ENCODE results near the gene EEF1AKMT3.
"Not testable (repeated sequence)": the region's sequence is repeated elsewhere in the genome, so short reads cannot be mapped to it uniquely, and the experiment has no call there.

Gene EEF1AKMT3

GRCh38 chr12:57766464-57767304 is 5.7 kb upstream of the EEF1AKMT3 start, which contains the start of gene CYP27B1:
CYP27B1 (minus strand) TSS chr12:57767078; CDS start chr12:57767041, 37 bp downstream.
- DNase-seq: peak; percentile 27

DNA sequence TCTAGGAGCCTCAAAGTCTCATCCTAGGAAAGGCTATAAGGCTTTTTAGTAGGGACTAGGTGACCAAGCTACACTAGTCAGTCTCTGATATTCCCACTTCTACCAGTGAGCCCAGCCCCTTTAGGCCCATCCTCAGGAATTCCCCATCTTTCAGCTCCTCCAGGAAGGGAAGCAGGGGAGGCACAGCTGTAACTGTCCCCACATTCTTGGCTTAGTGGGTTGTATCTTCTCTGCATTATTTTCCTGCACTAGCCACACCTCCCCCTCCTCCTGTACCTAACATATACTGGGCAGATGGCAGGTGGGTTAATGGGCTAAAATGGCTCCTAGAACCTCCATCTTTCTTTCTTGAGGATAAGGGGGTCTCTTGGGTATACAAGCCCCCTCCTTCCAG is 5.1 kb upstream of the EEF1AKMT3 start:
- DNase-seq: no peak

DNA sequence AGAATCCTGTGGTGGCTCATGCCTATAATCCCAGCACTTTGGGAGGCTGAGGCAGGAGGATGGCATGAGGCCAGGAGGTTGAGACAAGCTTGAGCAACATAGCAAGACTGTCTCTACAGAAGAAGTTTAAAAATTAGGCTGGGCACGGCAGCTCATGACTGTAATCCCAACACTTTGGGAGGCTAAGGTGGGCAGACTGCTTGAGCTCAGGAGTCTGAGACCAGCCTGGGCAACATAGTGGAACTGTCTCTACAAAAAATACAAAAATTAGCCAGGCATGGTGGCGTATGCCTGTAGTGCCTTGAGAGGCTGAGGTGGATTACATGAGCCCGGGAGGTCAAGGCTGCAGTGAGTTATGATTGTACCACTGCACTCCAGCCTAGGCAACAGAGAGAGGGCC is 4.5 kb upstream of the EEF1AKMT3 start:
- DNase-seq: no peak

DNA sequence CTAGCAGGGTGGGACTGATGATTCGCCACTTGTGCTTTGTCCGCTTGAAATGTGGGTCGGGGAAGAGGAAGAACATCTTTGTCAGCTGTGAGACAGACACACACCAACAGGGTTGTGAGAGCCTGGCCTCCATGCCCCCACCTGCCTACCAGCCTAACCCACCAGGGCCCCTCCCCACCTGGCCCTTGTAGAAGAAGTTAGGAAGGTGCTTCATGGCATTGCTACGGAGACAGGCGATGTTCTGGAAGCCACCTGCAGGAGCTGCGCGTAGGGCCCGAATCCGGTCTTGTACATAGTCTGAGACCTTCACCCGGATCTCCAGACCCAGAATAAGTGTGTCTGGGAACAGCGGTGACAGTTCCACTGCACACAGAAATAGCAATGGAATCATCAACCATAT is 2.8 kb upstream of the EEF1AKMT3 start:
- no peak for DNase-seq

DNA sequence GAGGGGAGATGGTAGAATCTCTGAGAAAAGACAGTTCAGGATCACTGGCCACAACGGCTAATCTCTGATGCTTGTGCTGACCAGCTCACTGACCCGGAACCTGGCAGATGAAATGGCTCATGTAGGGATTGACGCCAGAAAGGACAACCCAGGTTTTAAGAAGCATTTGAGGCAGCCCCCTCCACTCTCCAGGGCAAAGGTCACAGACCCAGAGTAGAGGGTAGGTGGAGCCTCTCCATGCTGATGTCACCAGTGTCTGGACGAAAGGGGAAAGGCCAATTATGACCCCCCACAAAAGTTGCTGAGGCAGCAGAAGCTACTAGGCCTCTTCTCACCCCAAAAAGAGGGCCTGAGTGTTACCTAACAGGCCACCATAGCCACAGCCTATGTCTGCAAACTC is 1.7 kb upstream of the EEF1AKMT3 start:
- no peak for DNase-seq

- peak; percentile 94 for DNase-seq
Measured at GRCh38 chr12:57771236-57771872, 1.1 kb upstream of the EEF1AKMT3 start.

DNA sequence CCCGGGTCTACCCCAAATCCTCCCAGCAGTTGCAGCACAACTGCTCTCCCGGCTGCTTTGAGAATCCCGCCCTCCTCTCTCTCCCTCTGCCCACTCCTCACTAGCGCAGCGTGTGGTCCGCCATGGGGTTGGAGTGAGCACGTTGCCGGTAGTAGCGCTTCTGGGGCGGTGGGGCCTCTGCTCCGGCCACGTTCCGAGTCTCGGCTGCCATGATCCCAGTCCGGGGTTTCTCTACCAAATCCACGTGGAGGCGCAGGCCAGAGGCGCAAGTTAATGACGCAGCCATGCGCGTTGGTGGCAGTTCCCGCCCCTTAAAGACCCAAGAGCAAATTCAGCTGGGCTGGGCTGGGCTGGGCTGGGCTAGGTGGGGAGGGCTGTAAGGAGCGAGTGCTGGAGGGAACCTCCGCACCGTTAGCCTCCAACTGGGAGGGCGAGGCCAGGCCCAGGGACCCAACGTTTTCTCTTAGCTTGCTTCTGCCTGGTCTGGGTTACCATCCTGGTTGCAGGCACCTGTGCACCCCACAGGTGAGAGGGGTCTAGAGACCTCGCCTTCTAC is 463 bp upstream of the EEF1AKMT3 start, which contains the start of gene METTL1:
METTL1 (minus strand) TSS at position 233 of the 556 bp plus-strand sequence; CDS start at position 211, 22 bp downstream.
- DNase-seq: peak; percentile 96

DNA sequence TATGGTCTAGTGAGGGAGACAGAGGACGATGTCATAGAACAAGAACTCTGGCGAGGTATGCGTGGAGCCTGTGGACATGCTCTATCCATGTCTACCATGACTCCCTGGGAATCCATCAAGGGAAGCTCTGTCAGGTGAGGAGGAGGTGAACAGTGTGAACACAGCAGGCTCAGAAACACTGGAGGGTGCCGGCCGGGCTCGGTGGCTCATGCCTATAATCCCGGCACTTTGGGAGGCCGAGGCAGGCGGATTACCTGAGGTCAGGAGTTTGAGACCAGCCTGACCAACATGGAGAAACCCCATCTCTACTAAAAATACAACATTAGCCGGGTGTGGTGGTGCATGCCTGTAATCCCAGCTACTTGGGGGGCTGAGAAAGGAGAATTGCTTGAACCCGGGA is 2.2 kb downstream of the EEF1AKMT3 start:
- not testable (repeated sequence) for DNase-seq

DNA sequence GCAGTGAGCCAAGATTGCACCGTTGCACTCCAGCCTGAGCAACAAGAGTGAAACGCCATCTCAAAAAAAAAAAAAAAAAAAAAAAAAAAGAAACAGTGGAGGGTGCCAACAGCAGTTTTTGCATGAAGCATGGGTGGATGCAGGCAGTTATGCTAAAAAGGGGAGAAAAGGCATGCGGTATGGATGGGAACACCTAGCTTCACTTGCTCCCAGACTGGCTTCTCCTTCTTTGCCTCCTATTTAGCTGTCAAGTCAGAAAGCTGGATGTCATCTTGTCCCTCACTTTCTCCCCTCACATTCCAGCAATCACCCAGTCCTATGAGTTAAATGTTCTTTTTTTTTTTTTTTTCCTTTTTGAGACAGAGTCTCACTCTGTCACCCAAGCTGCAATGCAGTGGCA is 2.6 kb downstream of the EEF1AKMT3 start:
- no peak for DNase-seq

DNA sequence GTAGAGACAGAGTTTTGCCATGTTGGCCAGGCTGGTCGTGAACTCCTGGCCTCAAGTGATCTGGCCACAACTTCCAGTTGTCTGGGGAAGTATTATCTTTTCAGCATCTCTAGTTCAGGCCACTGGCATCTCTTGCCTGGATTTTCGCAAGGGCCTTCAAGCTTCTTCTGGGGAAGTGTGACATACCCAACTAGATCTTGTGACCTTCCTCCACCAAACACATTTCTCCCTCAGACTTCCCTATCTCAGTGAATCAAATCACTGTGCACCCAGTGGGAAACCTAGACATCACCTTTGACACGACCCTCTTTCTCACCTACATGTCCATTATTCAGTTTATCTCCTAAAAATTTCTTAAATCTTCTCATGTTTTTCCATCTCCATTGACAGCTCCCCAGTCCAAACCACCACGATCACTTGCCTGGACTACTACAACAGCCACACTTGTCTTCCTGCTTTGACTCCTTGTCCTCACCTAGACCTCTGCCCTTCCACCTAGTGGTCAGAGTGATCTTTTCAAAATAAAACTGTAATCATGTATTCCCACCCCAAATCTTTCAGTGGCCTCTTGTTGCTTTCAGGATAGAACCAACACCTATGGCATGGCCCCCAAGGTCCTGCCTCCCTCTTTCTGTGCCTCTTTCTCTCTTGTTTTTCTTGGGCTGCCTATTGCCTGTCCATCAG is 3.3 kb downstream of the EEF1AKMT3 start:
- DNase-seq: no peak

- no peak for DNase-seq
Measured at GRCh38 chr12:57776247-57776587, 3.8 kb downstream of the EEF1AKMT3 start.

DNA sequence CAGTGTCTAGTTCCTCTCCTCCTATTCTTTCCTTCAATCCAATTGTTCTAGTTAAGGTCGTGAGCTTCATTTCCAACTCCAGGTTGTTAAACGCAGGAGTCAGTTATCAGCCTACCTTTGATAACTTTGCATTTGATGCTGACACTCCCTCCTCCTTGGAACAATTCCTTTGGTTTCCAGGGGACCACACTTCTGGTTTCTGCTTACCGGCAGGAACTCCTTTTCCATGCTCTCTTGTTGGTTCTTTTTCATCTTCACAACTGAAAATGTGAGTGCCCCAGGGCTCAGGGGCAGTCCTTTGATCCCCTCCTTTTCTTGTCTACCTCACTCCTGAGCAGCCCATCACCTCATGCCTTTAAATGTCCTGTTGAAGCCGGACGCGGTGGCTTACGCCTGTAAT is 5.0 kb downstream of the EEF1AKMT3 start:
- no peak for DNase-seq

GRCh38 chr12:57777911-57778310 is 5.5 kb downstream of the EEF1AKMT3 start:
- no peak for DNase-seq

DNA sequence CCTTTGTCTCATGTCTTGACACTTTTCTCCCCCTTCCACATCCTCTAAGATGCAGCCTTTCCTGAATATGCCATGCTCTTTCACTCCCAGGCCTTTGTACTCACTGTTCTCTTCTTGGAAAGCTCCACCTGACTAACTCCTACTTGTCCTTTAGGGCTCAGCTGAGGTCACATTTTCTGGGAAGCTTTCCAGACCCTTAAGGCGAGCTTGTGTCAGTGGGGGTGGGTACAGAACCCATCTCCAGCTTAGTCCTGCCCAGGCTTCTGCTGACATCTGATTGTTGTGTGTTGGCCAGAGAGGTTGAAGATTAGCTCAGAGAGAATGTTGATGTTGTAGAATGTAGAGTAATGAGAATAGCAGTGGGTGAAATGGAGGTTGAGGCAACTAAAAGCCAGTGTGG is 7.3 kb downstream of the EEF1AKMT3 start:
- no peak for DNase-seq

DNA sequence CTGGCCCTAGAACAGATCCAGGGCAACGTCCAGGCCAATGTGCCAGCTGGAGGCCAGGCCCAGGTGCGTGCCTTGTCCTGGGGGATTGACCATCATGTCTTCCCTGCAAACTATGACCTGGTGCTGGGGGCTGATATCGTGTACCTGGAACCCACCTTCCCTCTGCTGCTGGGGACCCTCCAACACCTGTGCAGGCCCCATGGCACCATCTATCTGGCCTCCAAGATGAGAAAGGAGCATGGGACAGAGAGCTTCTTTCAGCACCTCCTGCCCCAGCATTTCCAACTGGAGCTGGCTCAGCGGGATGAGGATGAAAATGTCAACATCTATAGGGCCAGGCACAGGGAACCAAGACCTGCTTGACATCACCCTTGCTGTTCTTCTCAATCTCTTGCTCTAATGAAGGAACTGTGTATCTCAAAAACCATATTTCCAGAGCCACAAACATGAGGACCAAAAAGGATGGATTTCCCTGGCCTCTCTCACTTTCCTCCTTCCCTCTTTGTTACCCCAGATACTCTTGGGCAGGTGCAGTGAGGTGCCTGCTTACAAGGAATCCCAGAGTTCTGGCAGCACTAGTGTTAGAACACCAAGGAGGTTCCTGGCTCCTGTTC is 8.0 kb downstream of the EEF1AKMT3 start:
- no peak for DNase-seq

GRCh38 chr12:57781244-57781643 is 8.8 kb downstream of the EEF1AKMT3 start:
- DNase-seq: no peak

GRCh38 chr12:57781801-57782200 is 9.4 kb downstream of the EEF1AKMT3 start:
- no peak for DNase-seq

- DNase-seq: no peak
Measured at GRCh38 chr12:57782243-57782607, 9.8 kb downstream of the EEF1AKMT3 start.

DNA sequence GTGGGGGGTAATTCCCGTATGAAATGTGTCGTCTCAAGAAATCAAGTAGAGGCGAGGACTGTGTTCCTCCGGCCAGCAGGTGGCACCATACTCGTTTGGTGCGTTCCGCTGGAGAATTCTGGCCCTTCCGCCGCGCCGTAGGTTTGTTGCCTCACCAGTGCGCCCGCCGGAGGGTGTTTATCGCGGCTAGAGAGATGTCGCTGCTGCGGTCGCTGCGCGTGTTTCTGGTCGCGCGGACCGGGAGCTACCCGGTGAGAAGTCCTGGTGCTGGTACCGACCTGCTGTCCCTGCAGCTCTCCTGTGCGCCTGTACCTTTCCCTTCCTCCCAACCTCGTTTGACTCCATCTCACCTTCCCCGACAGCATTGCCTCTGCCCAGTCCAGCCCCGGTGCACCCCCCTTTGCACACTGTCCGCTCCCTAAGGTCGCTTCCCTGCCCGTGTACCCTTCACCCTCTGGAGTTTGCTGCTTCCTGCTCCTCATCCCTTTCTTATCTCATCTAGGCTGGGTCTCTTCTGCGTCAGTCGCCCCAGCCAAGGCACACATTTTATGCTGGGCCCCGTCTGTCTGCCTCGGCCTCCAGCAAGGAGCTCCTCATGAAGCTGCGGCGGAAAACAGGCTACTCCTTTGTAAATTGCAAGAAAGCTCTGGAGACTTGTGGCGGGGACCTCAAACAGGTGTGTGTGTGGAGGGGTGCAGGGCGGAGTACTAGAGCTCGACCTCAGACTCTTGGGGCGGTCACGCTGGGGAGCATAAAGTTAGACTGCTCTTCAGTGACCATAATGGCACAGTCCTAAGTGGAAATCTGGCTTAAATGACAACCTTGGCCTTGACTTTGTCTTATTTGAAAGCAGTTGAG is 10.4 kb downstream of the EEF1AKMT3 start, which contains the start of gene TSFM:
TSFM (plus strand) TSS at position 180 of the 858 bp plus-strand sequence; CDS start at position 195, 15 bp downstream.
- peak; percentile 98 for DNase-seq

DNA sequence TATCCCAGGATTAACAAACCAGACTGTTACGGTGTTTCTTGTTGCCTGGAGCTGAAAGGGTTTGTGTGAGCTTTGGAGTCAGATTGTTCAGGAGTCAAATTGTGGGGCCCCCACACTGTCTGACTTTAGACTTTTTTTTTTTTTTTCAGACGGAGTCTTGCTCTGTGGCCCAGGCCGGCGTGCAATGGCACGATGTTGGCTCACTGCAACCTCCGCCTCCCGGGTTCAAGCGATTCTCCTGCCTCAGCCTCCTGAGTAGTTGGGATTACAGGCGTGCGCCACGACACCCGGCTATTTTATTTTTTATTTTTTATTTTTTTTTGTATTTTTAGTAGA is 11.0 kb downstream of the EEF1AKMT3 start:
- no peak for DNase-seq

DNA sequence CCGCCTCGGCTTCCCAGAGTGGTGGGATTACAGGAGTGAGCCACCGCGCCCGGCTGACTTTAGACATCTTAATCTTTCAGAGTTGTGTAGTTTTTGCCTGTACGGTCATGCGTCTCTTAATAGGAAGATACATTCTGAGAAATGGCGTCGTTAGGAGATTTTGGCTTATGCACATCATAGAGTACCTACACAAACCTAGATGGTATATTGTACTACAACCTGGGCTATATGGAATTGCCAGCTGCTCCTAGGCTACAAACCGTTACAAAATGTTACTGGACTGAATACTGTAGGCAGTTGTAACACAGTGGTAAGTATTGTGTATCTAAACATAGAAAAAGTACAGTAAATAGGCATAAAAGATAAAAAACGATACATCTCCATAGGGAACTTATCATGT is 11.4 kb downstream of the EEF1AKMT3 start:
- DNase-seq: no peak

GRCh38 chr12:57793920-57794319 is 21.5 kb downstream of the EEF1AKMT3 start:
- no peak for DNase-seq
